ENCODE measurements around the gene RSBN1L. TPM values are rescaled to one million over a fixed set of nuclear protein-coding genes. Genes with fewer than 3 reads are reported as not detected.

The RSBN1L gene
- total RNA-seq, 1 donor from 2014 or later: 23.7 TPM

DNA sequence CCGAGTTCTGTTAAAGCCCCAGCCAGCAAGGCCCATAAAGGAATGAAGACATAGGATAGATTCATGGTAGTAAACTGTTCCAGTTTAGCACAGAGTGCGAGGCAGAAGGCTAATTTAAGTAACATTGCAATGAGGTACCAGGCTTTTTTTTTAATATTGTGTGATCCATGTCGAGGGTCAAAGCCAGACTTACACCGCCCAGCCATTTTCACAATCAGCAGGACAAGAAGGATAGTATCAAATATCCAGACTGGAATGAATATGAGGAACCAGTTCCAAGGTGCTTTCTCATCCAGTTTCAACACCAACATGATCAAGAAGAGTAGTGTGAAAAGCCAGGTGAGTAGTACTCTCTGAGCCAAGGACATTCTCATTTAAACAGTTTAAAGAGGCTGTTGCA is 97.7 kb downstream of the RSBN1L start:
- intact Hi-C loops (cut with DNase I): no loop called here
- ATAC-seq (no peak), DNase-seq (ENCODE audit: low spot score) (no peak)

GRCh38 chr7:77796109-77796508 is 99.8 kb downstream of the RSBN1L start:
- DNase-seq (ENCODE audit: low spot score) (no peak), ATAC-seq (no peak)
- intact Hi-C loops (cut with DNase I): no loop called here

DNA sequence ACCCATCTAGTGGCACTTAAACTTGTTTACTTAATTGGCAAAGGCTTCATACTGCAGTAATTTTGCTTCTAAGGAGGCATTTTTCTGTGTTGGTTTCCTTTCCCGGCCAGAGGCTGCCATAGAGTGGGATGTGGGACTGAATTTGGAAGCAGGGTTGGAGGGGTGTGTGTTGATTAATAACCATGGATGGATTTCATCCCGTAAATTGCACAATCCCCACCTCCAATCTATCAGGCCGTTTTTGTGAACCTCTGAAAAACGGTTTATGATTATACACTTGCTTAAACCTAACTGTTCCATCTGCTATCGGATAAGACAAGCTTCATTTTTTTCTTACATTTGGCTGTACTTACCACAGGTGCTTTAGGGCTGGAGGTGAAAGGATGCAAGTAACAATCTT is 100.7 kb downstream of the RSBN1L start:
- intact Hi-C loops (cut with DNase I): no loop called here
- ATAC-seq (no peak), DNase-seq (ENCODE audit: low spot score) (no peak)

DNA sequence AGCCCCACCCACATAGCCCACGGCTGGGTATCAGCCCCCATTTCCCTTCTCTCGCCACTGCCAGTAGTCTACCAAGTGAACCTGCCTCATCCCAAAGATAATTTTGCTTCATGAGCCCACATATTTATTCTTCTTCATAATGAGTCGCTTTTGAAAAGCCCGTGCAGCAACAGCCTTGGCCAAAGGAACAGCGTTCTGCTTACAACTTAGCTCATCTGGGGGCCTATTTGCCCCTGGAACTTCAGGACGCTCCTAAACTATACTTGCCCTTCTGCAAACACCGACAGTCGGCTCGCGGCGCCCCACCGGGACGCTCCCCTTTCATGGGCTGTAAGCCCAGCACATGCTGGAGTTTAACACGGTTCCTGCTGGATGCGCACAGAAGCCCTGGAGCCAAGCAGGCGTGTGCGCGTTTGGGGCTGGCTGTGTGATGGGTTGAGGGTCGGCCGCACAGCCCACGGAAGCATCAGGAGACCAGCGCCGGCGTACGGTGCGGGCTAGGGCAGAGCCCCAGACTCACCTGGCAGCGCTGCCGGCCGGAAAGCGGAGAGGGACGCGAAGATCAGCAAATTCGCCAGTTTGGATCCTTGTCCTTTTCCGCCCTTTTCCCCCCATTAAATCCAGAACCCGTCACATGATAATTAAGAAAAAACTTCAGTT is 101.6 kb downstream of the RSBN1L start:
- intact Hi-C loops (cut with DNase I): no loop called here
- no peak for DNase-seq (ENCODE audit: low spot score)
- ATAC-seq: peak; percentile 48

- intact Hi-C loops (cut with DNase I): no loop called here
Measured at GRCh38 chr7:77798394-77799077, 102.3 kb downstream of the RSBN1L start, which contains the start of the genes PHTF2 and TMEM60. Gene PHTF2, plus strand, starts transcription at chr7:77798773. Gene TMEM60, minus strand, starts transcription at chr7:77798434. Its CDS starts 4,061 bp downstream, at chr7:77794373.

GRCh38 chr7:77799078-77799964 is 103.1 kb downstream of the RSBN1L start:
- DNase-seq (ENCODE audit: low spot score): peak; percentile 77
- peak; percentile 1 for ATAC-seq
- intact Hi-C loops (cut with DNase I): no loop called here

More at GRCh38 chr7:77798394-77799077, 102.3 kb downstream of the RSBN1L start, which contains the start of the genes PHTF2 and TMEM60:
- ATAC-seq: peak; percentile 99
- peak; percentile 99 for DNase-seq (ENCODE audit: low spot score)

DNA sequence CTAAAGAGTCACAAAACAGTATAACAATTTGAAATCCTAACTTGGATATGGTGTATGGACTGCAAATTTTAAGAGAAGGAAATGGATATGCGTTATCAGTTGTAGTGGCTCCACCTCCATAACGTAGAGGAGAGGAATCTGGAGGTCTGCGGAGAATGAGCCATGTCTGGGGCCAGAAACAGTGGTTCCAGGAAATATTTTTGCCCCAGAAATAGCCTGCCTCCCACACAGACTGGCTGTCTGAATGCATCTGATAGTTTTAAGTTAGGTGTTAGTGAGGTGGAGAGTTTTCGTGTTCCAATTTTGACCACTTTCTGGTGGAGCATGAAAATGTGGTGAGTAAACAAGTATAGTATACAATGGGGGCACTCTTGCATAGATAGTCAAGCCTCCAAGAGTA is 103.9 kb downstream of the RSBN1L start:
- no peak for ATAC-seq
- no peak for DNase-seq (ENCODE audit: low spot score)
- intact Hi-C loops (cut with DNase I): no loop called here

- intact Hi-C loops (cut with DNase I): no loop called here
- ATAC-seq (no peak), DNase-seq (ENCODE audit: low spot score) (no peak)
Measured at GRCh38 chr7:77800730-77801129, 104.5 kb downstream of the RSBN1L start.

GRCh38 chr7:77802557-77803405 is 106.5 kb downstream of the RSBN1L start:
- intact Hi-C loops (cut with DNase I): no loop called here
- no peak for ATAC-seq
- DNase-seq (ENCODE audit: low spot score): no peak

GRCh38 chr7:77806425-77806824 is 110.2 kb downstream of the RSBN1L start:
- DNase-seq (ENCODE audit: low spot score) (no peak), ATAC-seq (no peak)
- intact Hi-C loops (cut with DNase I): no loop called here

GRCh38 chr7:77808517-77808916 is 112.3 kb downstream of the RSBN1L start:
- ATAC-seq (no peak), DNase-seq (ENCODE audit: low spot score) (no peak)
- intact Hi-C loops (cut with DNase I): no loop called here

DNA sequence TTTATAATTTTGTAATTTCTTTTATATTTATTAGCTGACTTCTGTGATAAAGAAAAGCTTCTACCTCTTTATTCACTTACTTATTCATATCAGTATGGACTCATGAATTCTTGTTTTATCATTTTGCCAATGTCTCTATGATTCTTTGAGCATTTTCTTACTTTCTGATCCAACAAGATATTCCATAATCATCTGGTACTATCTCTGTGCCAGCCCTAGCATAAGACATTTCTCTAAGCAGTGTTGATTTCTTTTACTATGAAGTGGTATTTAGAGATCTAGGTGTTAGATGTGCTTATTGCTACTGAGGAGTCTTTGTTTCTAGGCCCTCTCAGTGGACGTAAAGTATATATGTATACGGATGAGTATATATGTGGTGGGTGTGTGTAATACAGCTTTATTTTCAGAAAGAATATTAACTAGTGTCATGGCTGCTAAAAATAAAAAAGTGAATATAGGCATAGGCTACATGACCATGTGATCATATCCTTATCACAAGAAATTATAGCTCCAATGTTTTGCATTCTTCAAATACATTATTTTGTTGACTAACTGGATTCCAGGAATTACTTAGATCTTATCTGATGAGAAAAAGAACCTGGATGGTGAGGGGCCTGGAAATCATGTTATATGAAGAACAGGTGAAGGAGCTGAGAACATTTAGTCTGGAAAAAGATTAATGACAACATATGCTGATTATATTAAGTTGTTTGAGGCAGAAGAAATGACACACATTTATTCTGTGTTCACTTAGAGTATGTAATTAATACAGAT is 115.4 kb downstream of the RSBN1L start:
- intact Hi-C loops (cut with DNase I): no loop called here
- no peak for ATAC-seq
- no peak for DNase-seq (ENCODE audit: low spot score)

DNA sequence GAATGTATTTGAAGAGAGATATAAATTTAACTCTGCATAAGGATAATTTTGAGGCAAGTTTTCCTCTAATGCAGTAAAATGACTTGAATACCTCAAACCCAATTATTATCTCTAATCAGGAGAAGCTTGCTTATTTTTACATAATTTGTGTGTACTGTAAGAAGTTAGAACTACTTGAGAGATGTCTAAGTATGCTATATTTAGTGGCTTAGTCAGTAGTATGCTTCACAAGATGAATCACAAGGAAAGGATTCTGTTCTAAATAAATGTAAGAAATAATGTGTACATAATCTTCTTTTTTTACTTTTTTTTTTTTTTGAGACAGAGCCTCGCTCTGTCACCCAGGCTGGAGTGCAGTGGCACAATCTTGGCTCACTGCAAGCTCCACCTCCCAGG is 116.0 kb downstream of the RSBN1L start:
- intact Hi-C loops (cut with DNase I): no loop called here
- no peak for ATAC-seq

DNA sequence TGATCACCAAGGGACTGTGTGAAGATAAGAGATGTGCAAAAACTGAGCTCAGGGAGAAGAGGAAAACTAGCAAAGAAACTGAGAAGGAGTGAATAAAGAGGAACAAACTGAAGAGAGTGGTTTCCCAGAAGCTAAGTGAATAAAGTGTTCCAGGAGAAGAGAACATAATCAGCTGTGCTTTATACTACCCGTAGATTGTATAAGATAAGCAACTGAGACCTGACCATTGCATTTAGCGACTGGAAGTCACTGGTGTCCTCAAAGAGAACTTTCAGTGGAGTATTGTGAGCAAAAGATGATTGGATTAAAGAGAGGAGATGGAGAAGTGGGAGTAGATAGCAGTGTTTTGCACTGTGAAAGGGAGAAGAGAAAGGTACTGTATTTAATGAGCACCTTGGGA is 116.9 kb downstream of the RSBN1L start:
- ATAC-seq (no peak), DNase-seq (ENCODE audit: low spot score) (no peak)
- intact Hi-C loops (cut with DNase I): no loop called here

More for the DNA sequence above, 116.0 kb downstream of the RSBN1L start:
- no peak for DNase-seq (ENCODE audit: low spot score)

GRCh38 chr7:77819021-77819420 is 122.8 kb downstream of the RSBN1L start:
- intact Hi-C loops (cut with DNase I): no loop called here
- ATAC-seq (no peak), DNase-seq (ENCODE audit: low spot score) (no peak)

- intact Hi-C loops (cut with DNase I): no loop called here
- no peak for DNase-seq (ENCODE audit: low spot score)
- no peak for ATAC-seq
Measured at GRCh38 chr7:77820967-77821366, 124.7 kb downstream of the RSBN1L start.

- no peak for DNase-seq (ENCODE audit: low spot score)
- no peak for ATAC-seq
- intact Hi-C loops (cut with DNase I): no loop called here
Measured at GRCh38 chr7:77822269-77822668, 126.0 kb downstream of the RSBN1L start.

- DNase-seq (ENCODE audit: low spot score): no peak
- intact Hi-C loops (cut with DNase I): no loop called here
- ATAC-seq: no peak
Measured at GRCh38 chr7:77823787-77824186, 127.5 kb downstream of the RSBN1L start.
